DOHH2 (cell line): ENCODE results near the gene UVRAG.

Experiments
- CTCF ChIP-seq: fragments of 200-600 bp; sonication (generic); IDR thresholded peaks from one replicate; pipeline ENCODE4 v1.5.1; 2014; ENCODE audit warnings: antibody characterized with exemption, mild to moderate bottlenecking, low read depth, low read length; ENCODE audit not compliant: poor library complexity, severe bottlenecking
- EZH2phosphoT487 ChIP-seq: fragments of 200-600 bp; sonication (generic); IDR thresholded peaks from 2 replicates; pipeline ENCODE4 v1.6.1; 2017; ENCODE audit warnings: borderline replicate concordance, mild to moderate bottlenecking, antibody characterized with exemption, low read length, moderate library complexity, mixed read lengths

GRCh38 chr11:76069001-76069400, 254.0 kb downstream of the UVRAG start:
- no peak for TF ChIP-seq CTCF
- no peak for TF ChIP-seq EZH2phosphoT487
